ENCODE measurements around the gene CELA2B. TPM values are rescaled to one million over a fixed set of nuclear protein-coding genes. Genes with fewer than 3 reads are reported as not detected.

Gene CELA2B
- total RNA-seq, 2 experiments from 2014 or later, result not detected

- H3K36me3 Mint-ChIP-seq (ENCODE audit: low read depth), result no peaks in the 10 kb centered on the region
- ChIA-PET CTCF (interaction anchor here (0.6 kb wide), 1 partner anchor 18 kb away, joined by 3 read pairs; no protein-coding TSS in a partner anchor), POLR2A (no interaction called here)
- ATAC-seq (no peak), DNase-seq (no peak)
- H3K9me3 Mint-ChIP-seq, result no peaks in the 10 kb centered on the region
- peaks cover 7% of the 10 kb centered on the region for H3K27me3 Mint-ChIP-seq
- TF ChIP-seq CTCF (IDR thresholded peaks at IDR 0.05), result no peak
- no peak overlapping the region for H3K27ac Mint-ChIP-seq
- H3K4me3 Mint-ChIP-seq, result no peak overlapping the region
- peaks cover 5% of the 10 kb centered on the region for H3K4me1 Mint-ChIP-seq (ENCODE audit: low read depth)
- intact Hi-C loops (cut with micrococcal nuclease), result no loop called here
Measured at GRCh38 chr1:15445390-15446122, 30.3 kb upstream of the CELA2B start.

GRCh38 chr1:15446212-15446611 is 29.7 kb upstream of the CELA2B start:
- H3K4me3 Mint-ChIP-seq, result no peak overlapping the region
- POLR2A ChIA-PET, result no interaction called here
- intact Hi-C loops (cut with micrococcal nuclease), result no loop called here
- DNase-seq (no peak), ATAC-seq (no peak)
- CTCF ChIA-PET, result no interaction called here
- TF ChIP-seq CTCF (IDR thresholded peaks at IDR 0.05), result no peak
- H3K27ac Mint-ChIP-seq, result no peak overlapping the region
- H3K27me3 Mint-ChIP-seq, result peaks cover 7% of the 10 kb centered on the region
- no peaks in the 10 kb centered on the region for H3K9me3 Mint-ChIP-seq
- H3K4me1 Mint-ChIP-seq (ENCODE audit: low read depth), result peaks cover 5% of the 10 kb centered on the region
- H3K36me3 Mint-ChIP-seq (ENCODE audit: low read depth), result no peaks in the 10 kb centered on the region

- peaks cover 7% of the 10 kb centered on the region for H3K27me3 Mint-ChIP-seq
- TF ChIP-seq CTCF (IDR thresholded peaks at IDR 0.05), result no peak
- H3K27ac Mint-ChIP-seq, result no peak overlapping the region
- no peaks in the 10 kb centered on the region for H3K9me3 Mint-ChIP-seq
- ATAC-seq, result no peak
- DNase-seq, result no peak
- ChIA-PET CTCF (no interaction called here), POLR2A (no interaction called here)
- H3K4me1 Mint-ChIP-seq (ENCODE audit: low read depth), result peaks cover 5% of the 10 kb centered on the region
- no peaks in the 10 kb centered on the region for H3K36me3 Mint-ChIP-seq (ENCODE audit: low read depth)
- intact Hi-C loops (cut with micrococcal nuclease), result no loop called here
- H3K4me3 Mint-ChIP-seq, result no peak overlapping the region
Measured at GRCh38 chr1:15448877-15449462, 26.9 kb upstream of the CELA2B start.

- no peak for DNase-seq
Measured at GRCh38 chr1:15449567-15449966, 26.3 kb upstream of the CELA2B start.

More at GRCh38 chr1:15449567-15449966, 26.3 kb upstream of the CELA2B start:
- ATAC-seq, result no peak
- Mint-ChIP-seq H3K4me1 (ENCODE audit: low read depth) (peaks cover 5% of the 10 kb centered on the region), H3K27me3 (peaks cover 7% of the 10 kb centered on the region), H3K4me3 (no peak overlapping the region), H3K9me3 (no peaks in the 10 kb centered on the region), H3K27ac (no peak overlapping the region), H3K36me3 (ENCODE audit: low read depth) (no peaks in the 10 kb centered on the region)
- ChIA-PET CTCF (no interaction called here), POLR2A (no interaction called here)
- intact Hi-C loops (cut with micrococcal nuclease), result no loop called here
- no peak for TF ChIP-seq CTCF (IDR thresholded peaks at IDR 0.05)
